ENCODE data around the gene BOLA2B. TPM values are rescaled to one million over a fixed set of nuclear protein-coding genes. Genes with fewer than 3 reads are reported as not detected.

Gene BOLA2B
- total RNA-seq, 2 experiments from 2014 or later = 160 to 173 TPM

DNA sequence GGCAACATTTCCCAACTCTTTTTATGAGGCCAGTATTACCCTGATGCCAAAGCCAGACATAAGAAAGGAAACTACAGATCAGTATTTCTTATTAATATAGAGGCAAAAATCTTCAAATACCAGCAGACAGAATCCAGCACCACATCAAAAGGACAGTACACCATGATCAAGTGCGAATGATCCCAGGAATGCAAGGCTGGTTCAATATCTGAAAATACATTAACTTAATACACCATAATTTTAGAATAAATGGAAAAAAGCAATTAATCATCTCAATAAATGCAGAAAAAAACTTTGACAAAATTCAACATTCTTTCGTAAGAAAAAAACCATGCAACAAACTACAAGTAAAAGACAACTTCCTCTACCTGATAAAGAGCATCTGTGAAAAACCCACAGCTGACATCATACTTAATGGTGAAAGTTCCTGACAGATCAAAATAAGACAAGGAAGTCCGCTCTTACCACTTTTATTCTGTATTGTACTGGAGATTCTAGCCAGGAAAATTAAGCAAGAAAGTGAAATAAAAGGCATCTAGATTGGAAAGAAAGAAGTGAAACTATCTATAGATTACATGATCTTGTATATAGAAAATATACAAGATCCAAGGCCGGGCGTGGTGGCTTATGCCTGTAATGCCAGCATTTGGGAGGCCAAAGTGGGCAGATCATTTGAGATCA, 44.1 kb downstream of the BOLA2B start:
- no peak overlapping the region for H3K4me3 Mint-ChIP-seq
- no peaks in the 10 kb centered on the region for H3K36me3 Mint-ChIP-seq (ENCODE audit: low read depth)
- intact Hi-C loops (cut with micrococcal nuclease) = no loop called here
- no peaks in the 10 kb centered on the region for H3K27me3 Mint-ChIP-seq (ENCODE audit: low read depth)
- H3K27ac Mint-ChIP-seq = no peak overlapping the region
- H3K9me3 Mint-ChIP-seq = peaks cover 8% of the 10 kb centered on the region
- H3K4me1 Mint-ChIP-seq (ENCODE audit: low read depth) = no peaks in the 10 kb centered on the region
- DNase-seq = no peak
- CTCF ChIA-PET = no interaction called here

DNA sequence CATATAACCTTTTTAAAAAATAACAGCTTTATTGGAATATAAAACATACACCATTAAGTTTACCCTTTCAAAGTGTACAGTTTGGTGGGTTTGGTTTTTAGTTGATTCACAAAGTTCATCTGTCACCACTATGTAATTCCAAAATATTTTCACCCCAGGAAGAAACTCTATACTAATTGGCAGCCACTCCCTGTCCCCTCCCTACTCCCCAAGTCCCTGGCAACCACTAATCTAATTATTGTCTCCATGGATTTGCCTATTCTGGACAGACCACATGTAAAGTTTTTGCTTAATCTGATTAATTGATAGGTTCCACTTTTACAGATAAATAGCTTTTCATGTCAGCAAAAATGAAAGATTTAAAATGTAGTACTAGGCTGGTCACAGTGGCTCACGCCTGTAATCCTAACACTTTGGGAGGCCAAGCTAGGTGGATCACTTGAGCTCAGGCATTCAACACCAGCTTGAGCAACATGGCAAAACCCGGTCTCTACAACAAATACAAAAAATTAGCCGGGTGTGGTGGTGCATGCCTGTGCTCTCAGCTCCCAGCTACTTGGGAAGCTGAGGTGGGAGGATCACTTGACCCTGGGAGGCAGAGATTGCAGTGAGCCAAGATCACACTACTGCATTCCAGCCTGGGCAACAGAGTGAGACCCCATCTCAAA, 45.5 kb downstream of the BOLA2B start:
- Mint-ChIP-seq H3K4me3 (no peak overlapping the region), H3K4me1 (ENCODE audit: low read depth) (peaks cover 5% of the 10 kb centered on the region), H3K36me3 (ENCODE audit: low read depth) (no peaks in the 10 kb centered on the region), H3K9me3 (peaks cover 8% of the 10 kb centered on the region), H3K27ac (no peak overlapping the region), H3K27me3 (ENCODE audit: low read depth) (no peaks in the 10 kb centered on the region)
- no peak for DNase-seq
- intact Hi-C loops (cut with micrococcal nuclease) = no loop called here
- CTCF ChIA-PET = interaction anchor here (0.5 kb wide), 1 partner anchor 17 kb away, joined by 3 read pairs; no protein-coding TSS in a partner anchor

- no peaks in the 10 kb centered on the region for H3K36me3 Mint-ChIP-seq (ENCODE audit: low read depth)
- H3K27ac Mint-ChIP-seq = no peak overlapping the region
- peaks cover 13% of the 10 kb centered on the region for H3K4me1 Mint-ChIP-seq (ENCODE audit: low read depth)
- no peak for DNase-seq
- CTCF ChIA-PET = interaction anchor here (1.0 kb wide), 1 partner anchor 12 kb away, joined by 3 read pairs; no protein-coding TSS in a partner anchor
- H3K9me3 Mint-ChIP-seq = peaks cover 8% of the 10 kb centered on the region
- H3K4me3 Mint-ChIP-seq = no peak overlapping the region
- H3K27me3 Mint-ChIP-seq (ENCODE audit: low read depth) = no peaks in the 10 kb centered on the region
- intact Hi-C loops (cut with micrococcal nuclease) = no loop called here
These were observed 47.8 kb downstream of the BOLA2B start for GRCh38 chr16:30145657-30146056.

DNA sequence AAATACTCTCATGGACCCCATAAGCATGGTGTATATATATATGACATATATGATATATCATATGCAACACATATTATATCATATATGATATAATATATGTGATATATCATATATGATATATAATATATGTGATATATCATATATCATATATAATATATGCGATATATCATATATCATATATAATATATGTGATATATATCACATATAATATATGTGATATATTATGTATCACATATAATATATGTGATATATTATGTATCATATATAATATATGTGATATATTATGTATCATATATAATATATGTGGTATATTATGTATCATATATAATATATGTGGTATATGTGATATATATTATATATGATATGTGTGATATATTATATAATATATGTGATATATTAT, 48.5 kb downstream of the BOLA2B start:
- H3K4me1 Mint-ChIP-seq (ENCODE audit: low read depth) = peaks cover 14% of the 10 kb centered on the region
- DNase-seq = no peak
- CTCF ChIA-PET = no interaction called here
- intact Hi-C loops (cut with micrococcal nuclease) = no loop called here
- no peak overlapping the region for H3K4me3 Mint-ChIP-seq
- no peaks in the 10 kb centered on the region for H3K27me3 Mint-ChIP-seq (ENCODE audit: low read depth)
- H3K9me3 Mint-ChIP-seq = peaks cover 8% of the 10 kb centered on the region
- no peaks in the 10 kb centered on the region for H3K36me3 Mint-ChIP-seq (ENCODE audit: low read depth)
- H3K27ac Mint-ChIP-seq = no peak overlapping the region

GRCh38 chr16:30144017-30144416, 49.4 kb downstream of the BOLA2B start:
- intact Hi-C loops (cut with micrococcal nuclease) = no loop called here
- Mint-ChIP-seq H3K36me3 (ENCODE audit: low read depth) (no peaks in the 10 kb centered on the region), H3K27ac (no peak overlapping the region), H3K9me3 (peaks cover 4% of the 10 kb centered on the region), H3K4me1 (ENCODE audit: low read depth) (peaks cover 21% of the 10 kb centered on the region), H3K4me3 (no peak overlapping the region), H3K27me3 (ENCODE audit: low read depth) (no peaks in the 10 kb centered on the region)
- DNase-seq = no peak
- CTCF ChIA-PET = no interaction called here

DNA sequence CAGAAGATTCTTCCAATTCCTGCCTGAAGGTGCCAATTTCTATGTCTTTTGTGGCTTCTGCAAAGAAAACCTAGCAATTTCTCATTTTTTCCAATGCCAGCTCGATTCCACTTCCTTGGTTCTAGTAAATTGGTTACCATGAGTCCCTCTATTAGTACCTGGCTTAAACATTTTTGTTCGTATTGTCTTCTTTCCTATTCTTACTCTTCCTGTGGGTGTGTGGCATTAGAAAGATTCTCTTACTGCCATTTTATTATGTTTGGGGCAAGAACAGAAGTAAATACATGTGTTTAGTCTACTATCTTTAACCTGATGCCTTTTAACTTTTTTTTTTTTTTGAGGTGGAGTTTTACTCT, 50.1 kb downstream of the BOLA2B start:
- Mint-ChIP-seq H3K4me1 (ENCODE audit: low read depth) (peaks cover 23% of the 10 kb centered on the region), H3K4me3 (no peak overlapping the region), H3K9me3 (no peaks in the 10 kb centered on the region), H3K27me3 (ENCODE audit: low read depth) (no peaks in the 10 kb centered on the region), H3K27ac (no peak overlapping the region), H3K36me3 (ENCODE audit: low read depth) (no peaks in the 10 kb centered on the region)
- intact Hi-C loops (cut with micrococcal nuclease) = no loop called here
- no peak for DNase-seq
- CTCF ChIA-PET = interaction anchor here (0.6 to 1.8 kb wide), 5 partner anchors 8 to 1165 kb away, joined by 3 to 8 read pairs (median 4); no protein-coding TSS in a partner anchor

Other genes with a start within 250 kb of the BOLA2B start
- gene TMEM219, start 231.6 kb downstream of the BOLA2B start, total RNA-seq = 10 to 100 TPM; 31.9 to 35.5 TPM
- gene TAOK2, start 219.8 kb downstream of the BOLA2B start, total RNA-seq = 10 to 100 TPM; 20.9 to 21.6 TPM
- 10 to 100 TPM; 40.8 to 43.9 TPM for gene HIRIP3, start 198.0 kb downstream of the BOLA2B start, total RNA-seq
- 10 to 100 TPM; 62.0 to 65.4 TPM for gene INO80E, start 197.4 kb downstream of the BOLA2B start, total RNA-seq
- under 1 TPM; 0.64 to 0.86 TPM for gene DOC2A, start 182.6 kb downstream of the BOLA2B start, total RNA-seq
- not detected for gene C16orf92, start 170.5 kb downstream of the BOLA2B start, total RNA-seq
- gene TLCD3B, start 162.4 kb downstream of the BOLA2B start, total RNA-seq = 1 to 10 TPM; 4.6 to 6.1 TPM
- 1,000 to 10,000 TPM; 1,750 to 1,795 TPM for gene ALDOA, start 127.9 kb downstream of the BOLA2B start, total RNA-seq
- 100 to 1,000 TPM; 104 to 105 TPM for gene PPP4C, start 117.7 kb downstream of the BOLA2B start, total RNA-seq
- 1 to 10 TPM; 3.6 to 4.7 TPM for gene TBX6, start 101.7 kb downstream of the BOLA2B start, total RNA-seq
- gene YPEL3, start 97.5 kb downstream of the BOLA2B start, total RNA-seq = 10 to 100 TPM; 24.6 to 27.3 TPM
- gene GDPD3, start 80.1 kb downstream of the BOLA2B start, total RNA-seq = 10 to 100 TPM in 1 of 2 experiments, 1 to 10 TPM in 1; 9.1 to 10.3 TPM
- gene MAPK3, start 70.4 kb downstream of the BOLA2B start, total RNA-seq = 10 to 100 TPM; 64.3 to 64.5 TPM
- 100 to 1,000 TPM; 855 to 866 TPM for gene CORO1A, start 10.1 kb downstream of the BOLA2B start, total RNA-seq
- gene SLX1A, start 209 bp upstream of the BOLA2B start, total RNA-seq = 10 to 100 TPM; 35.4 to 42.5 TPM
- 1 to 10 TPM; 8.7 to 9.2 TPM for gene SULT1A3, start 5.6 kb upstream of the BOLA2B start, total RNA-seq
- gene NPIPB13, start 54.8 kb upstream of the BOLA2B start, total RNA-seq = 1 to 10 TPM; 5.7 to 6.8 TPM
- gene CD2BP2, start 161.6 kb upstream of the BOLA2B start, total RNA-seq = 10 to 100 TPM; 39.2 to 41.4 TPM
- gene TBC1D10B, start 176.8 kb upstream of the BOLA2B start, total RNA-seq = 10 to 100 TPM; 36.6 to 38.4 TPM
- under 1 TPM; 0.67 to 0.86 TPM for gene MYL11, start 181.1 kb upstream of the BOLA2B start, total RNA-seq
- 100 to 1,000 TPM; 133 to 134 TPM for gene SEPTIN1, start 188.9 kb upstream of the BOLA2B start, total RNA-seq
- 1 to 10 TPM; 5.3 to 6.0 TPM for gene ZNF48, start 201.8 kb upstream of the BOLA2B start, total RNA-seq
- 1 to 10 TPM; 3.4 to 4.7 TPM for gene ZNF771, start 213.9 kb upstream of the BOLA2B start, total RNA-seq
- gene DCTPP1, start 236.4 kb upstream of the BOLA2B start, total RNA-seq = 10 to 100 TPM; 69.9 to 73.0 TPM